Measurements from ENCODE around the gene DNAJC1.
"Not testable (repeated sequence)": the region's sequence is repeated elsewhere in the genome, so short reads cannot be mapped to it uniquely, and the experiment has no call there.

DNA sequence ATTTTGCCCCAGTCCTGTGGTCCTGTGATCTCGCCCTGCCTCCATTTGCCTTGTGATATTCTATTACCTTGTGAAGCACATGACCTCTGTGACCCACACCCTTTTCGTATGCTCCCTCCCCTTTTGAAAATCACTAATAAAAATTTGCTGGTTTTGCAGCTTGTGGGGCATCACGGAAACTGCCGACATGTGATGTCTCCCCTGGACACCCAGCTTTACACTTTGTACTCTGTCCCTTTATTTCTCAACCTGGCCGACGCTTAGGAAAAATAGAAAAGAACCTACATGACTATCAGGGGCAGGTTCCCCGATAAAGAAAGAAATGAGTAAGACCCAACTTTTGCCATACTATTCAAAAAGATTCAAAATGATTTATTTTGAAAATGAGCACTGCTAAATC, 185.1 kb downstream of the DNAJC1 start:
- TF ChIP-seq, protein P1, sequence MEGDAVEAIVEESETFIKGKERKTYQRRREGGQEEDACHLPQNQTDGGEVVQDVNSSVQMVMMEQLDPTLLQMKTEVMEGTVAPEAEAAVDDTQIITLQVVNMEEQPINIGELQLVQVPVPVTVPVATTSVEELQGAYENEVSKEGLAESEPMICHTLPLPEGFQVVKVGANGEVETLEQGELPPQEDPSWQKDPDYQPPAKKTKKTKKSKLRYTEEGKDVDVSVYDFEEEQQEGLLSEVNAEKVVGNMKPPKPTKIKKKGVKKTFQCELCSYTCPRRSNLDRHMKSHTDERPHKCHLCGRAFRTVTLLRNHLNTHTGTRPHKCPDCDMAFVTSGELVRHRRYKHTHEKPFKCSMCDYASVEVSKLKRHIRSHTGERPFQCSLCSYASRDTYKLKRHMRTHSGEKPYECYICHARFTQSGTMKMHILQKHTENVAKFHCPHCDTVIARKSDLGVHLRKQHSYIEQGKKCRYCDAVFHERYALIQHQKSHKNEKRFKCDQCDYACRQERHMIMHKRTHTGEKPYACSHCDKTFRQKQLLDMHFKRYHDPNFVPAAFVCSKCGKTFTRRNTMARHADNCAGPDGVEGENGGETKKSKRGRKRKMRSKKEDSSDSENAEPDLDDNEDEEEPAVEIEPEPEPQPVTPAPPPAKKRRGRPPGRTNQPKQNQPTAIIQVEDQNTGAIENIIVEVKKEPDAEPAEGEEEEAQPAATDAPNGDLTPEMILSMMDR (IDR thresholded peaks at IDR 0.05; ENCODE audit: low read depth, low read length, poor library complexity, severe bottlenecking), result not testable (repeated sequence)
- not testable (repeated sequence) for TF ChIP-seq EZH2phosphoT487 (IDR thresholded peaks at IDR 0.05; ENCODE audit: borderline replicate concordance, low read length)
